ENCODE data around the gene KRT73.
A peak's percentile ranks its signal among the peaks of the same experiment; 100 is the strongest.

Gene KRT73

DNA sequence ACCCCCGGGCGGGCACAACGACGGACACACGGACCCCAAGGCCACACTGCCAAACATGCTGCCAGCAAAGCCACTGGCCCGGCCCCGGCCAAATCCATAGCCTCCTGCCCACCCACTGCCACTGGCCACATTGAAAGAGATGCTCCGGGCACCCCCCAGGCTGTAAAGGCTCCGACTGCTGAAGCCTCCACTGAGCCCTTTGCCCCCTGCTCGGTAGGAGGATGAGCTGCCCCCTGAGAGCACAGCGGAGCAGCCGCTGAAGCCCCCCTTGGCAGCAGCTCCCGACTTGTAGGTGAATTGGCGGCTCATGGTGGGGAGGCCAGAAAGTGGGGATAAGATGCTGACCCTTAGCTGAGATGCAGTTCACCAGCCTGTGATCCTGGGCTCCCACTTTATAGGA lies at the start of gene KRT73:
KRT73 (minus strand) TSS at position 344 of the 400 bp plus-strand sequence; CDS start at position 309, 35 bp downstream.
- DNase-seq = no peak

DNA sequence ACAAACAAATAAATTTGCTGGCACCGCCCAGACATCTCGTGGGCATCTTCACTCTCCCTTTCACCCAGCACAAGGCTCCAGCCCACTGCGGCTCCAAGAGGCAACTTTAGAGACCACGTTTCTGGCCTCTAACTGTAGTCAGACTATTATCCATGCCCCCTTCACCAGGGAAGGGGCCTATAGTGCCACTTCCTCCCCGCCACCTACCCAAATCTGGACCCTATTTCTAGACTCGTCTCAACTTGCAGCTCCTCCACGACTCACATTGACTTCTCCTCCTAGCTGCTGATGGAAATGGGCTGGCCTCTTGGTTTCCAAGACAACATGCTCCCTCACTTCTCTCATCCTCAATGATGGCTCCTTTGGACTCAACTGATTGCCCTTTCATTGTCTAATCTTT lies 49.6 kb upstream of the KRT73 start:
- DNase-seq = no peak

DNA sequence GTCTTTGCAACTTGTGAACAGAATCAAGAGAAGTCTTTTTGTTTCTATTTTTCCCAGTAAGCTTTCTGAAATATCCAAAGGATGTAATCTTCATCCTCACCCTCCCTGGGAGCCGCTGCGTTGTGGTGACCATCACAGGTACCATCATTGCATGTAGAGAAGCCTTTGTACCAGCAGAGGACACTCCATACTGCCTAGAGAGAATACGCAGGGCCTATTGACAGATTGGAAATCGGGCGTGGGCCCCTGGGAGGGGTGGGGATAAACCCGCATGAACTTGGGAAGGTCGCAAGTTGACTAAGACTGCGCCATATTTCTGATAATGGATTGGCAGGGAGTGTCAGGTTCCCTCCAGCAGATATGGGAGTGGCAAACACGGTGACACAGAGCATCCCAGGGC lies 49.1 kb upstream of the KRT73 start:
- no peak for DNase-seq

GRCh38 chr12:52666471-52666870 lies 48.1 kb upstream of the KRT73 start:
- no peak for DNase-seq

- DNase-seq = no peak
These were observed 45.1 kb upstream of the KRT73 start for GRCh38 chr12:52663420-52663819.

DNA sequence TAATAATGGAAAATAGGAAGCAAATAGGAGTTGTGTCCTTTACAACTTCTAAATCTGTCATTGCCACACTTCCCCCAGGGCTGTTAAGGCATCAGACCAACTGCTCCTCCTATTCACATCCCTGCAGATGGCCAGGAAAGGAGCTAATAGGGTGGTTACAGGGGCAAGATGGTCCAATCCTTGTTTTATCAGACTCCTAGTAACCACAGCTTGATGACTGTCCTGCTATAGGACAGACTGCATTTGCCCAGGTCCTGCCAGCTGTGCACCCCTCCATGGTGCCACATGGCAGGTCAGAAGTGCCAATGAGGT lies 44.5 kb upstream of the KRT73 start:
- no peak for DNase-seq

DNA sequence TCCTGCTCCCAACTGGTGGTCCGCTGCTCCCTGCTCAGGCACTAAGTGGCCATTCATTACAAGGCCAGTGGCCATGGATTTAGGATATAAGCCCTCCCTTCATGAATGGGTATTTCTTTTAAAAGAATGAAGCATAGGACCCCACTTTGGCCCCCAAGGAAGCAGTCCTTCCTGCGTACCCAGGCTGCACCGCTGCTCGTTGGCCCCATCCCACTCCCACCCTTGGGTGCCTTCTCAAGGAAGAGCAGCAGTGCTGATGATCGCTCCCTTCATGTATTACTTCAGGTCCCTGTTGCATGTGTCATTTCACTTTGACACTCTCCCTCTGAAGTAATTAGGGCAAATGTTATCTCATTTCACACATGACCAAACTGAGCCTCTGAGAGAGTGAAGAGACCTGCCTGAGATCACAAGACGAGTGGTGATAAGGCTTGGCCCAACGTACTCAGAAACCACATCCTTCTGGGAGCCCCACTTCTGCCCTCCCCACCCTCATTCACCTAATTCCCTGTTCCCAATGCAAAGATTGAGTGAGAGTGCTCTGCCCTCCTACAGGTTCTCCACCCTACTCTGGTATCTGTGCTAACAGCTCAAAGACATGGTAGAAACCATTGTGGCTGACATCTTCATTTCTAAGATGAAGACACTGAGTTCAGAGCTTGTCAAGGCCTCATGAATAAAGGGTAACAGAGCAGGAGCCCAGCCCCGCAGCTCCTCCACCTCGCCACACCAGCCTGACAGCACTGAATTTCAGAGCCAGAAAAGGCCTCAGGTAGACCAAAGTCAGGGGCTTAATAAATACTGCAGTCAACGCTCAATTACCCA lies 43.9 kb upstream of the KRT73 start:
- no peak for DNase-seq

DNA sequence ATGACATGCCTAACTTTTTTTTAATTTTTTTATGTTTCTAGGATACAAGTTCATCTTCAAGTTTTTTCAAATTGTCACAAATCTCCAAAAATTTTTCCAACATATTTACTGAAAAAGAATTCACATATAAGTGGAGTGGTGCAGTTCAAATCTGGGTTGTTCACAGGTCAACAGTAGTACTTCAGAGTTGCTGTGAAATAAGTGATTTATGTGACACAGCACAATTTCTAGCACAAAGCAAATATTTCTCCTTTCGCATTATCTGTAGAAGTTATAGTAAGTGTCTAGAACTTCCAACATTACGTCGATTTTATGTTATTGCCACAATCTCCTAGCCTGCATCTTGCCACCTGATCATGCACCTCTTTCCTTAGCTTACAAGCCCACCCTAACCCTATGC lies 43.3 kb upstream of the KRT73 start:
- DNase-seq = no peak

DNA sequence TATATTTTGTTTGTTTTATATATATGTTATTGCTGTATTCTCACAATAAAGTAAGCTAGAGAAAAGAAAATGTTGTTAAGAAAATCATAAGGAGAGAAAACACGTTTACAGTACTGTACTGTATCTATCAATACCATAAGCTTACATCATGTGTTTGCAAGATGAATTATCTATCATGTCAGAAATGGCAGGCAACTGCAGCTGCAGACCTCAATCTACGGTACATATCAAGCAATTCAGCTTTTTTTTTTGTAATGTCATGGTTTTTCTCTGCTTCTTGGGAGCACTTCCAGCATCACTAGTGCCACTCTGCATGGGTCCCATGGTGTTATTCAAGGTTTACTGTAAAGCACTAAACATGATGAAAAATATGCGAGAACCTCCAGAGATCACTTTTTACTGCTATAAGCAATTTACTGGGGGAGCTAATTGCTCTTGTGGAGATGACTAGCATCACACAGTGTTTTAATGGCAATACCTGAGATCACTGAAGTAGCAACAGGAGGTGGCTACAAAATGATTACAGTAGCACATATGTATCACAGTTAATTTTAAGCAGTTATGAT lies 42.7 kb upstream of the KRT73 start:
- DNase-seq = no peak

DNA sequence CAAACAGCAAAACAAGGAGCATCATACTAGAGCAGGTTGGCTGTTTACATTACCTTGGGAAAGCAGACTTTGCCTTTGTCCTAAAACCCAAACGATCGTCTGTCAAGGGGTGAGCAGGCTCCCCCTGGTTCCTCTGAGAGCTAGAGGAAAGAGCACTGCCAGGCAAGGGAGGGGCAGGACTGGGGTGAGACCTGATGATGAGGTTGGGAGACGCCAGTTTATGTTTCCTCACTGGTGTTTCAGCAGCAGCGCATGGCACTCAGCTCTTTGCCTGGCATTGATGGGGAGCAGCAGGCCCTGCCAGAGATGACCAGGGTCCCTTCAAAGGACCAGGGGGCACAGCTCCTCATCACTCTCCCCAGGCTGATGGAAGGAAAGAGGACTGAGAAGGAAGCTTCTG lies 41.6 kb upstream of the KRT73 start:
- DNase-seq = no peak

DNA sequence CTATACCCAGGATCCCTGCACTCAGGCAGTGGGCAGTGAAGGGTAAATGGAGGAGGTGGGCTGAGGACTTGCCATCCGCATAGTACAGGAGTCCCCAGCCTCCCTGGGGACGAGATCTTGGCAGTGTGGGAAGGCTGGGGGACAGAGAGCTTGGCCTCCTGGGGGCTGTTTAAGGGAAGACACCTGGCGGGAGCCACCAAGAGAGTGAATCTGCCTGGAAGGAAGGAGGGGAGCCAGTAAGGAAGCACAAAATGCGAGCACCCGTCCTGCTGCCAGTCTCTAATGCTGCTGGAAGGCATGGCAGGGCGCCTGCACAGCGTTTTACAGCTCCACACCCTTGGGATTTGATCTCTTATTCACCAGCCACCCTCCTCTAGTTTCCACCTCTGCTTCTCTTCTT lies 41.0 kb upstream of the KRT73 start:
- no peak for DNase-seq

DNA sequence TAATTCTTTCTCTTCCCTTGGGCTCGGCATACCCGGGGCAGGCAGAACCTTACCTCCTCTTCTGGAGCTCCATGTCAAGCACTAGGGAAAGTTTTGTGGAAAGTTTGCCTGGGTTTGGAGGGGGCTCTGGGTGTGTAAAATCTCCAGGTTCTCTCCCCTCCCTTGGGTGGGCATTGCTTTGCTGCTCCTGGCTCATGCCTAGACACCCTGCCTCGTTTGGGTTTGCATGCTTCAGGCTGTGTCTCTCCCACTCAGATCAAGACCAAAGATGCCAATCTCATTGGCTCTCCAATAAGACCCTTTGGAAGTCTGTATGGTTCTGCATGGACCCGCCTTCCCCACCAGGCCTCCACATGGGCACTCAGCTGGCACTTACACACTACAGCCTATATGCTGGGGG lies 39.8 kb upstream of the KRT73 start:
- DNase-seq = no peak

DNA sequence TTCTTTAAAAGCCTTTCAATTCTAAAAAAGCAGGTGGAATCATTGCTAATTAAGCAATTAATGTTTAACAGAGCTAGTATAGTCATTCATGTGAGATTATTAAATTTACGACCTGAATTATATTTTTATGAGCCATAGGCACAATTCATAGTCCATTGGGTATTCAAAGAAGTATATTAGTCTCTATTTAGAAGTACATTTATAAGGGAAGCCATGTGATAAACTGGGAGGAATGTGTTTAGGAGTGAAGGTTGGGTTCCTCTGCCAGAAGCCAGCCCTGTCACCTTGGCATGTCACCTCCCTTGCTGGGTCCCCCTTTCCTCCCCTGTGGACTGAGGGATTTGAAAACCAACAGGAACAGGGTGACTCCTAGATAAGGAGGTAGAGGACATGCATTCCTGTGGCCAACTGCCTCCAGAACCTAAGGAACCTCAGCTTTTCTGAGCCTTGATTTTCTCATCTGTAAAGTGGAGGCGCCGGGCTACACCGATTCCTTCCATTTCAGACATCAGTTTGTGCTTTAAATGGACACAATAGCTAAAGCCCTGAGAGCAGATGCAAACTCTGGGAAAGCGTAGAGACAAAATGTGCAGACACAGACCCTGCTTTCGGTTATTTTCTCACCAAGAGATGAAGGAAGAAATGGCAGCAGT lies 39.0 kb upstream of the KRT73 start:
- no peak for DNase-seq

- no peak for DNase-seq
These were observed 38.3 kb upstream of the KRT73 start for GRCh38 chr12:52656616-52657015.

DNA sequence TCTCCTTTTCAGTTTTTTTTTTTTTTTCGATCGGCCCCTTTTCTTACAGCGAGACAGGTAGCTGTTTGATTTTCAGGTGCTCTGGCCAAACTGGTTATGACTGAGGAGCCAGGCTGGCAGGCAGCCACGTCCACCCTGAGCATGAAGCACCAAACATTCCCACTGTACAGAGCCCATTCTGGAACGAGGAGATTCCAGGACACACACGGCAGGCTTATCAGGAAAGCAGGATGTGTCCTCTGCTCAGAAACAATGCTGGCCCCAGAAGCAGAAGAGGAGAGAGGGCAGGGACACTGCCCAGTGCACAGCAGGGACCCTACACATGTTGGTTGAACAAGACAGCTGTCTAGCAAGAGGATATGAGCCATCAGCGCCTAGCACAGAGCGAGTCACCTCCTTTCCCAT lies 37.4 kb upstream of the KRT73 start:
- DNase-seq = peak in 1 of 2 experiments; percentile 12

- no peak for DNase-seq
These were observed 36.9 kb upstream of the KRT73 start for GRCh38 chr12:52655251-52655650.

DNA sequence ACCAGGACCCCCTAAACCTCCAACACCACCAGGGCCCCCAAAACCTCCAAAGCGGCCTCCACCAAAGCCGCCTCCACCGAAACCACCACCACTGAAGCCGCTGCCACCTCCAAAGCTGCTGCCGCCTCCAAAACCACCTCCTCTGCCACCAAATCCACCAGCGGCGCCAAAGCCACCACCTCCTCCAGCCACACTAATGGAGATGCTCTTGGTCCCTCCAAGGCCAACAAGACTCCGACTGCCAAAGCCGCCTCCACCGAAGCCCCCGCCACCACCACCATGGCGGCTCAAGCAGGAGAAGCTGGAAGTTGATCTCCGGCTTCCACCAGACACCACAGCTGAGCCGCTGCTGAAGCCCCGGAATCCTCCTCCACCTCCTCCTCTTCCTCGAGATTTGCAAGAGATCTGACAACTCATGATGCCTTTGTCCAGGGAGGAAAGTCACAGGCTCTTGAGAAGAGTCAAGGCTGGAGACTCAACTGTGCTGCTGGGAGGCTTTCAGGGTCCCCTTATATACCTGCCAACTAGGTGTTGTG lies 33.4 kb upstream of the KRT73 start, which contains the start of gene KRT2:
KRT2 (minus strand) TSS at position 486 of the 536 bp plus-strand sequence; CDS start at position 417, 69 bp downstream.
- no peak for DNase-seq

GRCh38 chr12:52650520-52651081 lies 32.2 kb upstream of the KRT73 start:
- DNase-seq = no peak

DNA sequence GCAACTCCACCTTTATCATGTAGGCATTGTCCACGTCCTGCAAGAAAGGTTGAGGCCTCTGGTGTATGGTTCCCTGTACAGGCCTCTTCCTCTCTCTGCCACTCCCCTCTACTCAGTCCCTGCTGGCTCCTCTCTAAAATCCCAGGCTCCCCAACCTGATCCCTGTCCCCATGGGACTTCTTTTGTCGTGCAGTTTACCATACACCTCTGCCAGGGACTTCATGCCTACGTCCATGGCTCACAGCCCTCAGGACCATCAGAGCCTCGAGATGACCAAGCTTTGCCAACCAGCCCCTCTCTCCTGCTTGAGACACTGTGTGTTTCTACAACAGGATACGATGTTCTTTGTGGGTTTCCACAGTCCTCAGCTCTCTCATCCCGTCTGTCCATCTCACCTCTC lies 30.7 kb upstream of the KRT73 start:
- no peak for DNase-seq

GRCh38 chr12:52648012-52648550 lies 29.7 kb upstream of the KRT73 start:
- DNase-seq = no peak

DNA sequence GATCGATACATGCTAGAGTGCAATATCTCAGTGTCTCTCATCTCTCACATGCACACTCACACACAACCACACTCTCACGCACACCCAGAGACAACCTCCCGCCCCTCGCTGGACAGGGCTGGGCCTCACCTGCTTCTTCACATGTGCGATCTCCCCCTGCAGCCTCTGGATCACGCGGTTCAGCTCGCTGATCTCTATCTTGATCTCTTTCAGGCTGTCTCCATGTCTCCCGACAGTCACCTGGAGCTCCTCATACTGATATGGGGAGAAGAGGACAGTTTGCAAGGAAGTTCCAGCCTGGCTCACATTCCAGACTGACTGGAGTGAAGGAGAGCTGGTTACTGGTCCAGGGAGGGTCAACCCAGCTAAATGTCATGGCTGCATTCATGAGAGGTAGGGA lies 29.2 kb upstream of the KRT73 start:
- DNase-seq = no peak

- DNase-seq = no peak
These were observed 28.3 kb upstream of the KRT73 start for GRCh38 chr12:52646613-52647012.

DNA sequence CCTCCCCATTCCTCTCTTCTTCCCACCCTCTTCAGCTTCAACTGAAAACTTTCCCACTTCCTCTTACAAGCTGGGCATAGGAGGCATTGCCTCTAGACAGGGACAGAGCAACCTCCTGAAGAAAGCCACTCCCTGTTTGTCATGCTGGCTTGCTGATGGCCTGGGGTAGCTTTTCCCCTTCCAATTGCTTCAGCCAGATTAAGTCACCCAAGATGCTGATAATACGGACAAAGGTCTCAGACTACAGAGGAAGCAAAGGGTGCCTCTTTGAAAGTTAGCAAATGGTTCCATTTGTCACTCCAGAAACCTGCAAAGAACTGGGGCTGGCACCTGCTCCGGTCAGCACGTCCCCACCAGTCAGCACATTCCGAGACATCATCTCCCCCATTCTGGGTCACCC lies 27.6 kb upstream of the KRT73 start:
- DNase-seq = no peak
